Ovary (tissue), 9 donors: ENCODE results near the gene EFNA1. TPM values are rescaled to one million over a fixed set of nuclear protein-coding genes. Genes with fewer than 3 reads are reported as not detected.

Source experiments
- DNase-seq, 5 donors: peaks; one replicate each; pipeline ENCODE4 v3.0.0-alpha.2; 2019 to 2020
- H3K27ac ChIP-seq, 2 donors: fragments of 200-600 bp; one replicate each; pipeline versions ENCODE4 v1.5.1 to v1.8.0; 2019 to 2022
- H3K27me3 ChIP-seq: fragments of 200-600 bp; one replicate; pipeline ENCODE4 v1.8.0; 2022
- H3K36me3 ChIP-seq: fragments of 200-600 bp; sonication (generic); one replicate; pipeline ENCODE4 v1.5.1; 2019
- H3K4me1 ChIP-seq: one replicate; pipeline ENCODE4 v1.8.1; 2013; ENCODE audit warnings: mild to moderate bottlenecking, moderate library complexity; ENCODE audit not compliant: insufficient read depth
- H3K4me3 ChIP-seq: fragments of 200-600 bp; sonication (generic); one replicate; pipeline ENCODE4 v1.5.1; 2017
- H3K9me3 ChIP-seq, 2 donors: fragments of 200-600 bp in 1 of 2; sonication (generic) in 1 of 2; one replicate each; pipeline versions ENCODE4 v1.5.1 to v1.8.1; 2013 to 2019; ENCODE audit warnings: mild to moderate bottlenecking in 1 of 2, moderate library complexity in 1 of 2
- EP300 ChIP-seq: sonication (generic); formaldehyde crosslinking; IDR thresholded peaks from one replicate; pipeline ENCODE4 v1.6.1; 2017; ENCODE audit warnings: antibody characterized with exemption
- POLR2A ChIP-seq: fragments of 450-650 bp; IDR thresholded peaks from one replicate; pipeline ENCODE4 v1.6.1; 2017; ENCODE audit warnings: antibody characterized with exemption, mild to moderate bottlenecking, moderate library complexity
- WGBS, 3 donors: extraction: QIAGEN DNeasy Blood & Tissue Kit in 1 of 3; methylation state at CpG; one replicate each; pipeline versions ENCODE4 v1.1.5 to v1.1.7; 2013 to 2017; 5-methylcytosine and 5-hydroxymethylcytosine counted together
- intact Hi-C, 4 donors: fragments of 100-400 bp; cut with DNase I; formaldehyde crosslinking; loops; one replicate each; pipeline versions ENCODE4 v1.11.0 to v1.15.1; 2022 to 2023
- polyA plus RNA-seq, 2 donors: library from polyadenylated mRNA; stranded (reverse); fragments of 200-250 nt in 1 of 2; fragments of 350-450 nt in 1 of 2; fragmentation: Illumina TruSeq in 1 of 2; extraction: RNeasy Lipid Tissue Mini Kit (QIAGEN cat#74804) in 1 of 2; gene quantifications; one replicate each; pipeline ENCODE4 v1.2.3, GENCODE V29; 2013 to 2014
- total RNA-seq, 7 donors: library from RNA; depleted of rRNA in 2 of 7; stranded (reverse); fragments of >200 nt in 2 of 7; fragmentation: NEBNext Ultra II Directional in 3 of 7; extraction: Animal tissue kit (Norgen Biotek cat#: 25700) in 3 of 7; gene quantifications; one replicate each; pipeline versions ENCODE4 v1.1.0 to v1.2.4, GENCODE V29; 2016 to 2023
- TF ChIP-seq, protein P1 (sequence below), 3 donors: fragments of 450-650 bp in 2 of 3; fragments of 200-600 bp in 1 of 3; IDR thresholded peaks; one replicate each; pipeline versions ENCODE4 v1.5.1 to v1.8.0; 2016 to 2022; ENCODE audit warnings: antibody characterized with exemption in 3 of 3, mild to moderate bottlenecking in 1 of 3
- donor health status: DM: no; HTN: no; CAD: no; lungs with moderate emphysema.
- donor health status: DM: no; HTN: no; CAD: no.
- donor health status: Bipolar disorder and iron deficiency.
- donor health status: DM: yes; HTN: yes; CAD: no.
- donor health status: DM: no; HTN: no; CAD: no.
- donor health status: DM: yes; HTN: yes; CAD: no.

Gene EFNA1
- total and polyA plus RNA-seq, 9 donors = 12.1 to 51.6 (median 18.6) TPM

DNA sequence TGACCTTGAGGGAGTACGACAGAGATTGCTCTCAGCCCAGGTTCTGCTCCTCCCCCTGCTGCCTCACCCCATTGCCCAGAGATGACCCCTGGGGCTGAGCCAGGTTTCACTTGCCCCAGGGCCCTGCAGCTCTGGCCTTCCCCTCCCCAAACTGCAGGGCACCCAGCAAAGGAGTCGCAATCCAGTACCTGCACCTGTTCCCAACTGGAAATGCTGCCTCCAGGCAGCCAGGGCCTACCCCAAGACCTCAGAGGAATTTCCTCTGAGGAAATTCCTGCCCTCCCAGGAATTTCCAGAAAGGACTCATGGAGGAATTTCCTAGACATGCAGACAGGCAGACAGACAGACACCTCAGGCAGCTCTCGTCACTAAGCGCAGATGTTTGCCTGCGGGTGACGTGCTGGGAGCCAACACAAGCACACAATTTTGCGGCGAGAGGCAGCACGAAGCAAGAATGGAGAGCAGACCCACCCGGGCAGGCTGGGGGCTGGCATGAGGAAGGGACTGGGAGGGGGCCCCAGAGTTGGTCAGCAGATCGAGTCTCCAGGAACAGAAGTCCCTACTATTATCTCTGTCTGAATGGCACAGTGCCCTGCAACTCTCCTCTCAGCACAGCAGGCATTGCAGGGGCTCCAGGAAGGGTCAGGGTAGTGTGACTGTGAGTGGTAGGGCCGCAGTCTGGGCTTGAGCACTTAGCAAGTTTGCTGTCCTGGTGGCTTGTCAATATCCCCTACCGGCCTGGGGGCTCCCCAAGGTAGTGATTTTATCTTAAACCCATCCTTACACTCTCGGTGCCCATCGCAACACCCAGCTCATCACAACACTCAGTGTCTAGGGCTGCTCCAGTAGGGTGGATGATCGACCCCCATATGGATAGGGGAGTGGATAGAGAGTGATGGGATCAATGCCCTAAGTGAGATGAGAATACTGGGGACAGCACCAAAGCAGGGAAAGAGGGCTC, 2.9 kb upstream of the EFNA1 start:
- intact Hi-C loops = loop anchor here in 2 of 4 donors (5.0 kb wide), 1 partner anchor 32 kb away; no protein-coding TSS in a partner anchor
- no peaks in the 10 kb centered on the region for H3K9me3 ChIP-seq
- no peaks in the 10 kb centered on the region for H3K36me3 ChIP-seq
- peaks cover 15% of the 10 kb centered on the region for H3K4me1 ChIP-seq
- H3K27me3 ChIP-seq = no peaks in the 10 kb centered on the region
- no peak overlapping the region for H3K27ac ChIP-seq
- no peak overlapping the region for H3K4me3 ChIP-seq
- TF ChIP-seq, protein P1, sequence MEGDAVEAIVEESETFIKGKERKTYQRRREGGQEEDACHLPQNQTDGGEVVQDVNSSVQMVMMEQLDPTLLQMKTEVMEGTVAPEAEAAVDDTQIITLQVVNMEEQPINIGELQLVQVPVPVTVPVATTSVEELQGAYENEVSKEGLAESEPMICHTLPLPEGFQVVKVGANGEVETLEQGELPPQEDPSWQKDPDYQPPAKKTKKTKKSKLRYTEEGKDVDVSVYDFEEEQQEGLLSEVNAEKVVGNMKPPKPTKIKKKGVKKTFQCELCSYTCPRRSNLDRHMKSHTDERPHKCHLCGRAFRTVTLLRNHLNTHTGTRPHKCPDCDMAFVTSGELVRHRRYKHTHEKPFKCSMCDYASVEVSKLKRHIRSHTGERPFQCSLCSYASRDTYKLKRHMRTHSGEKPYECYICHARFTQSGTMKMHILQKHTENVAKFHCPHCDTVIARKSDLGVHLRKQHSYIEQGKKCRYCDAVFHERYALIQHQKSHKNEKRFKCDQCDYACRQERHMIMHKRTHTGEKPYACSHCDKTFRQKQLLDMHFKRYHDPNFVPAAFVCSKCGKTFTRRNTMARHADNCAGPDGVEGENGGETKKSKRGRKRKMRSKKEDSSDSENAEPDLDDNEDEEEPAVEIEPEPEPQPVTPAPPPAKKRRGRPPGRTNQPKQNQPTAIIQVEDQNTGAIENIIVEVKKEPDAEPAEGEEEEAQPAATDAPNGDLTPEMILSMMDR (IDR thresholded peaks at IDR 0.05) = no peak
- TF ChIP-seq EP300 (no peak), POLR2A (no peak)
- peak in 1 of 5 donors; percentile 42 for DNase-seq
- 71 to 73% (median 73%) methylated on average over 15 to 16 of the region's 16 CpGs for WGBS, 3 donors

DNA sequence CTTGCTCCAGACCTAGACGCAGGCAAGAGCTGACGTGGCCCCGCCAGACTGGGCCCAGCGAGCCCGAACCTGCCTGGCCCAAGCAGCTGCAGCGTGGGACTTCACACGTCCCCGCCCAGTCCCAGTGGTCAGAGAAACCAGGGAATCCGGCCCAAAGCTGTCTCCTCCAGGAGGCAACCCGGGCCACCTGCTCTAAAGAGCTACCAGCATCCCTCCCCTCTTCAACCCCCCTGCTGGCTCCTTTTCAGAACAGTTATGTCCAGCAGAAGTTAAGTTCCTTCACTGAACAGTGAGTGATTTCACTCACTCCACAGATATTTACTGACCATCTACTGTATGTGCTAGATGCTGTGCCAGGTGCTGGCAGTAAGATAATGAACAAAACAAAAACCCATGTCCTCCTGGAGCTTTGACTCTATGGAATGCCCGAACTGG, 2.1 kb upstream of the EFNA1 start:
- 55 to 71% (median 64%) methylated on average over 11 of the region's 11 CpGs for WGBS, 3 donors
- peaks cover 15% of the 10 kb centered on the region for H3K4me1 ChIP-seq
- no peaks in the 10 kb centered on the region for H3K9me3 ChIP-seq
- no peak for TF ChIP-seq POLR2A
- no peaks in the 10 kb centered on the region for H3K36me3 ChIP-seq
- intact Hi-C loops = loop anchor here in 2 of 4 donors (5.0 kb wide), 1 partner anchor 33 kb away; no protein-coding TSS in a partner anchor
- DNase-seq = peak in 3 of 5 donors; percentile 17 to 47 (median 34)
- no peak overlapping the region for H3K4me3 ChIP-seq
- H3K27me3 ChIP-seq = no peaks in the 10 kb centered on the region
- H3K27ac ChIP-seq = peak overlapping the region; percentile 21 to 33

DNA sequence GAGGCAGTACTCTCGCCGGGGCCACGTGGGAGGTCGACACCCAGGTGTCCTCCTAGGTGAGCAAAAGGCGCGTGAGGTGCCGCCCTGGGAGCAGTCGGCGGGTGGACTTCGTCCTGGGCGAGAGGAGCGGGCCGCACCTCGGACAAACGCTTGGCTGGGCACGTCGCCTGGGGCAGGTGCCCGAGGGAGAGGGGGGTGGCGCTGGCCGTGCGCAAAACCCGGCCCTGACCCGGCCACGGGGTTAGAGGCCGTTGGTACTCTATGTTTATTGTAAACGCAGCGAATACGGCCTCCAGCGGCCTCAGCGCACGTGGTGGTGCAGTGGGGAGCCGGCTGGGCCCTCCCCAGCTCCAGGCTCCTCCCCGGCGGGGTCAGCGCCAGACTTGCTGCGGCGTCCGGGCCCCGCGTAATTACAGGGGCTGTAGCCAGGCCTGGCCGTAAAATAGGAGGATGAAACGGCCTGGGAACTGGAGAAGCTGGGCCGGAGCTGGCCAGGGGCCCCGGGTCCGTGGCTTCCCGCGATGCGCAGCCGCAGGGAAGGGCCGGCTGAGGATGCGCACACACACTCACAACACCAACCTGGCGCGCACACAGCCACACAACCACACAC, 1.6 kb upstream of the EFNA1 start:
- TF ChIP-seq POLR2A (no peak), EP300 (no peak)
- TF ChIP-seq, protein P1 (IDR thresholded peaks at IDR 0.05) = no peak
- WGBS, 3 donors = 6 to 15% (median 13%) methylated on average over 29 to 53 of the region's 53 CpGs
- Histone ChIP-seq H3K27me3 (no peaks in the 10 kb centered on the region), H3K4me1 (peaks cover 15% of the 10 kb centered on the region), H3K4me3 (peak overlapping the region; percentile 63), H3K9me3 (no peaks in the 10 kb centered on the region), H3K36me3 (no peaks in the 10 kb centered on the region), H3K27ac (peak overlapping the region; percentile 21 to 33)
- intact Hi-C loops = loop anchor here in 2 of 4 donors (5.0 kb wide), 1 partner anchor 34 kb away; no protein-coding TSS in a partner anchor
- DNase-seq = peak; percentile 68 to 88 (median 75)

DNA sequence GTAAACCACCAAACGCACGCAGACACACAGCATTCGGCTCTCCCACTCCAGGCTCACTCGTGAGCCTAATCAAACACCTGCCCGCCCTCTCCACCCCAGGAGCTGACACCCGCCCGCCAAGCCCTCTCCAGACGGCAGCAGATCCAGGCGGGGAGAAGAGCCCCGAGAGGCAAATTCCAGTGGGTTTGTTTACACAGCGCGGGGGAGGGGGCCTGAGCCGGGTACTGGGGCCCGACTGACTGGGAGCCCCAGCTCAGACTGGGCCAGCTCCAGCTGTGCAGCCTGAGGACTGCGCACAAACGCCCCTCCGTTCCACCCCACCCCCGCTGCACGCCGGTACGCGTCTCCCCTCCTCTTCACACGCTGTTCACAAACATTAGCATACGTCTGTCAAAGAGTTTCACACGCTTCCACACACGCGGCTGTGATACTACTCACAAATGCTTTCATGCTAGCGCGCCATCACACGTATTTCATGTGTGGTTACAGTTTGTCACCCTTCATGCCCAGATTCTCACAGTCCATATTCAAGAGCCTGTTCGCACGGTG, 1.0 kb upstream of the EFNA1 start:
- no peaks in the 10 kb centered on the region for H3K27me3 ChIP-seq
- peaks cover 15% of the 10 kb centered on the region for H3K4me1 ChIP-seq
- H3K27ac ChIP-seq = peak overlapping the region; percentile 21 to 33
- H3K36me3 ChIP-seq = no peaks in the 10 kb centered on the region
- DNase-seq = peak in 2 of 5 donors; percentile 39 to 62
- intact Hi-C loops = loop anchor here in 2 of 4 donors (5.0 kb wide), 1 partner anchor 34 kb away; no protein-coding TSS in a partner anchor
- no peak for TF ChIP-seq EP300
- TF ChIP-seq POLR2A = no peak
- peak overlapping the region; percentile 63 for H3K4me3 ChIP-seq
- 1 to 5% (median 3%) methylated on average over 27 to 32 of the region's 32 CpGs for WGBS, 3 donors
- no peaks in the 10 kb centered on the region for H3K9me3 ChIP-seq
